Neural cell (in vitro differentiated cells): ENCODE results near the gene ANXA2. TPM values are rescaled to one million over a fixed set of nuclear protein-coding genes. Genes with fewer than 3 reads are reported as not detected.

Source experiments
- H2AFZ ChIP-seq: fragments of 200-600, 300-800 bp; sonication (generic), shearing (Covaris generic); 2 replicates; pipeline ENCODE4 v1.6.0; 2014; ENCODE audit warnings: low read depth, mild to moderate bottlenecking, antibody characterized with exemption, low read length, moderate library complexity
- H3F3A ChIP-seq: fragments of 200-600 bp; shearing (Covaris generic); 2 replicates; pipeline ENCODE4 v1.6.1; 2016; ENCODE audit warnings: mild to moderate bottlenecking, moderate library complexity, mixed read lengths, antibody characterized with exemption, low read length; ENCODE audit not compliant: insufficient read depth, poor library complexity, severe bottlenecking
- H3K27ac ChIP-seq: fragments of 200-600, 300-800 bp; sonication (generic), shearing (Covaris generic); 2 replicates; pipeline ENCODE4 v1.5.1; 2014; ENCODE audit warnings: mild to moderate bottlenecking, low read length, moderate library complexity
- H3K27me3 ChIP-seq: fragments of 300-800, 200-600 bp; sonication (generic), shearing (Covaris generic); 2 replicates; pipeline ENCODE4 v1.6.0; 2014; ENCODE audit warnings: mild to moderate bottlenecking, low read depth, low read length, moderate library complexity; ENCODE audit not compliant: insufficient read depth
- H3K36me3 ChIP-seq: fragments of 300-800, 200-600 bp; sonication (generic), shearing (Covaris generic); 2 replicates; pipeline ENCODE4 v1.5.1; 2014; ENCODE audit warnings: mild to moderate bottlenecking, antibody characterized with exemption, low read length, moderate library complexity; ENCODE audit not compliant: insufficient read depth
- H3K4me2 ChIP-seq: fragments of 300-800, 200-600 bp; sonication (generic), shearing (Covaris generic); 2 replicates; pipeline ENCODE4 v1.6.0; 2014; ENCODE audit warnings: mild to moderate bottlenecking, low read length
- H3K4me3 ChIP-seq: fragments of 300-800, 200-600 bp; sonication (generic), shearing (Covaris generic); 2 replicates; pipeline ENCODE4 v1.5.1; 2014; ENCODE audit warnings: mild to moderate bottlenecking, low read length, moderate library complexity
- H3K79me2 ChIP-seq: fragments of 200-600 bp; shearing (Covaris generic); replicated peaks from 2 replicates; pipeline ENCODE4 v1.6.0; 2014; ENCODE audit warnings: mild to moderate bottlenecking, low read length, moderate library complexity; ENCODE audit not compliant: insufficient read depth
- H3K9ac ChIP-seq: fragments of 300-800, 200-600 bp; sonication (generic), shearing (Covaris generic); 2 replicates; pipeline ENCODE4 v1.6.1; 2016; ENCODE audit warnings: mild to moderate bottlenecking, low read length, mixed read lengths
- H3K9me2 ChIP-seq: fragments of 200-600 bp; shearing (Covaris generic); 2 replicates; pipeline ENCODE4 v1.6.1; 2016; ENCODE audit warnings: mild to moderate bottlenecking, low read length, mixed read lengths; ENCODE audit not compliant: insufficient read depth
- H3K9me3 ChIP-seq: fragments of 200-600, 300-800 bp; sonication (generic), shearing (Covaris generic); 2 replicates; pipeline ENCODE4 v1.6.1; 2016; ENCODE audit warnings: mild to moderate bottlenecking, mixed run types, low read length, moderate library complexity, mixed read lengths
- H4K20me1 ChIP-seq: fragments of 200-600 bp; shearing (Covaris generic); 2 replicates; pipeline ENCODE4 v1.6.1; 2016; ENCODE audit warnings: mild to moderate bottlenecking, mixed run types; ENCODE audit not compliant: insufficient read depth
- EP300 ChIP-seq: fragments of 450-650 bp; conservative IDR thresholded peaks from 2 replicates; pipeline ENCODE4 v1.6.1; 2014; ENCODE audit warnings: antibody characterized with exemption, mild to moderate bottlenecking, moderate library complexity; ENCODE audit not compliant: poor library complexity, severe bottlenecking
- EZH2 ChIP-seq: fragments of 200-600, 300-800 bp; shearing (Covaris generic), sonication (generic); IDR thresholded peaks from 2 replicates; pipeline ENCODE4 v1.6.1; 2014; ENCODE audit warnings: antibody characterized with exemption, low read length, borderline replicate concordance, mild to moderate bottlenecking; ENCODE audit not compliant: insufficient read depth, poor library complexity, severe bottlenecking
- MXI1 ChIP-seq: fragments of 450-650 bp; conservative IDR thresholded peaks from 2 replicates; pipeline ENCODE4 v1.6.1; 2014; ENCODE audit warnings: antibody characterized with exemption, mild to moderate bottlenecking; ENCODE audit not compliant: poor library complexity, severe bottlenecking
- POLR2AphosphoS5 ChIP-seq: IDR thresholded peaks from 2 replicates; pipeline ENCODE4 v1.6.1; 2012
- RAD21 ChIP-seq: fragments of 450-650 bp; conservative IDR thresholded peaks from 2 replicates; pipeline ENCODE4 v1.6.1; 2014; ENCODE audit warnings: antibody characterized with exemption, mild to moderate bottlenecking, moderate library complexity
- SMC3 ChIP-seq: fragments of 450-650 bp; conservative IDR thresholded peaks from 2 replicates; pipeline ENCODE4 v1.6.1; 2014; ENCODE audit warnings: antibody characterized with exemption, mild to moderate bottlenecking, moderate library complexity; ENCODE audit not compliant: poor library complexity
- TAF1 ChIP-seq: IDR thresholded peaks from 2 replicates; pipeline ENCODE4 v1.6.1; 2012; ENCODE audit warnings: low read depth
- polyA plus RNA-seq: library from polyadenylated mRNA; depleted of rRNA; stranded (reverse); fragments of >200 nt; gene quantifications from 2 replicates; pipeline ENCODE4 v1.2.3, GENCODE V29; 2014
- TF ChIP-seq, protein P1 (sequence below): fragments of 450-650 bp; IDR thresholded peaks from 2 replicates; pipeline ENCODE4 v1.5.1; 2014; ENCODE audit warnings: antibody characterized with exemption, mild to moderate bottlenecking, moderate library complexity; ENCODE audit not compliant: poor library complexity, severe bottlenecking
- TF ChIP-seq, protein P2 (sequence below): IDR thresholded peaks from 2 replicates; pipeline ENCODE4 v1.6.1; 2012; ENCODE audit warnings: borderline replicate concordance

The ANXA2 gene
- polyA plus RNA-seq, 1 donor from 2014 or later = 6.2 TPM

DNA sequence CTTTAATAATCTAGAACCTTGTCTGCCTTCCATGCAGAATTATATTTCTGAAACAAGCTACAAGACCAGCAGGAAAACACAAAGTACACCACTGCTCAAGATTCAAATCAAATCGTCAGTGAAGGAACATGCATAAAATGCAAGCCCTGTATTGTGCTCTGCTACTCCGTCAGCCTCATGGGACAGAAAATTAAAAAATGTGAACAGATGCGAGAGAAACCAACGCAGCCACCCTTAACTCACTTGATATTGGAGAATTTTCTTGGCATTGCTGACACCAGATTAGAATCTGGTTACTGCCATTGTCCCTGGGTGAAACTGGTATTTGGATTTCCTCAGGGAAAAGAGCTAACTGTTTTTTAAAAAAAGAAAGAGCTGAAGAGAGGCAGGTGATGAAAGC lies 23.6 kb downstream of the ANXA2 start:
- no peaks in the 10 kb centered on the region for H3K9me3 ChIP-seq
- H3F3A ChIP-seq = no peaks in the 10 kb centered on the region
- no peaks in the 10 kb centered on the region for H4K20me1 ChIP-seq
- H3K9me2 ChIP-seq = no peaks in the 10 kb centered on the region
- no peaks in the 10 kb centered on the region for H3K36me3 ChIP-seq
- H3K27me3 ChIP-seq = no peaks in the 10 kb centered on the region
- H3K4me2 ChIP-seq = no peak overlapping the region
- no peak overlapping the region for H2AFZ ChIP-seq
- TF ChIP-seq, protein P1, sequence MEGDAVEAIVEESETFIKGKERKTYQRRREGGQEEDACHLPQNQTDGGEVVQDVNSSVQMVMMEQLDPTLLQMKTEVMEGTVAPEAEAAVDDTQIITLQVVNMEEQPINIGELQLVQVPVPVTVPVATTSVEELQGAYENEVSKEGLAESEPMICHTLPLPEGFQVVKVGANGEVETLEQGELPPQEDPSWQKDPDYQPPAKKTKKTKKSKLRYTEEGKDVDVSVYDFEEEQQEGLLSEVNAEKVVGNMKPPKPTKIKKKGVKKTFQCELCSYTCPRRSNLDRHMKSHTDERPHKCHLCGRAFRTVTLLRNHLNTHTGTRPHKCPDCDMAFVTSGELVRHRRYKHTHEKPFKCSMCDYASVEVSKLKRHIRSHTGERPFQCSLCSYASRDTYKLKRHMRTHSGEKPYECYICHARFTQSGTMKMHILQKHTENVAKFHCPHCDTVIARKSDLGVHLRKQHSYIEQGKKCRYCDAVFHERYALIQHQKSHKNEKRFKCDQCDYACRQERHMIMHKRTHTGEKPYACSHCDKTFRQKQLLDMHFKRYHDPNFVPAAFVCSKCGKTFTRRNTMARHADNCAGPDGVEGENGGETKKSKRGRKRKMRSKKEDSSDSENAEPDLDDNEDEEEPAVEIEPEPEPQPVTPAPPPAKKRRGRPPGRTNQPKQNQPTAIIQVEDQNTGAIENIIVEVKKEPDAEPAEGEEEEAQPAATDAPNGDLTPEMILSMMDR = no peak
- TF ChIP-seq EZH2 (no peak), MXI1 (no peak), SMC3 (no peak), TAF1 (no peak), POLR2AphosphoS5 (no peak), RAD21 (no peak), EP300 (no peak)
- TF ChIP-seq, protein P2, sequence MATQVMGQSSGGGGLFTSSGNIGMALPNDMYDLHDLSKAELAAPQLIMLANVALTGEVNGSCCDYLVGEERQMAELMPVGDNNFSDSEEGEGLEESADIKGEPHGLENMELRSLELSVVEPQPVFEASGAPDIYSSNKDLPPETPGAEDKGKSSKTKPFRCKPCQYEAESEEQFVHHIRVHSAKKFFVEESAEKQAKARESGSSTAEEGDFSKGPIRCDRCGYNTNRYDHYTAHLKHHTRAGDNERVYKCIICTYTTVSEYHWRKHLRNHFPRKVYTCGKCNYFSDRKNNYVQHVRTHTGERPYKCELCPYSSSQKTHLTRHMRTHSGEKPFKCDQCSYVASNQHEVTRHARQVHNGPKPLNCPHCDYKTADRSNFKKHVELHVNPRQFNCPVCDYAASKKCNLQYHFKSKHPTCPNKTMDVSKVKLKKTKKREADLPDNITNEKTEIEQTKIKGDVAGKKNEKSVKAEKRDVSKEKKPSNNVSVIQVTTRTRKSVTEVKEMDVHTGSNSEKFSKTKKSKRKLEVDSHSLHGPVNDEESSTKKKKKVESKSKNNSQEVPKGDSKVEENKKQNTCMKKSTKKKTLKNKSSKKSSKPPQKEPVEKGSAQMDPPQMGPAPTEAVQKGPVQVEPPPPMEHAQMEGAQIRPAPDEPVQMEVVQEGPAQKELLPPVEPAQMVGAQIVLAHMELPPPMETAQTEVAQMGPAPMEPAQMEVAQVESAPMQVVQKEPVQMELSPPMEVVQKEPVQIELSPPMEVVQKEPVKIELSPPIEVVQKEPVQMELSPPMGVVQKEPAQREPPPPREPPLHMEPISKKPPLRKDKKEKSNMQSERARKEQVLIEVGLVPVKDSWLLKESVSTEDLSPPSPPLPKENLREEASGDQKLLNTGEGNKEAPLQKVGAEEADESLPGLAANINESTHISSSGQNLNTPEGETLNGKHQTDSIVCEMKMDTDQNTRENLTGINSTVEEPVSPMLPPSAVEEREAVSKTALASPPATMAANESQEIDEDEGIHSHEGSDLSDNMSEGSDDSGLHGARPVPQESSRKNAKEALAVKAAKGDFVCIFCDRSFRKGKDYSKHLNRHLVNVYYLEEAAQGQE = no peak
- no peak overlapping the region for H3K9ac ChIP-seq
- no peak overlapping the region for H3K4me3 ChIP-seq
- no peak overlapping the region for H3K27ac ChIP-seq
- no peaks in the 10 kb centered on the region for H3K79me2 ChIP-seq

DNA sequence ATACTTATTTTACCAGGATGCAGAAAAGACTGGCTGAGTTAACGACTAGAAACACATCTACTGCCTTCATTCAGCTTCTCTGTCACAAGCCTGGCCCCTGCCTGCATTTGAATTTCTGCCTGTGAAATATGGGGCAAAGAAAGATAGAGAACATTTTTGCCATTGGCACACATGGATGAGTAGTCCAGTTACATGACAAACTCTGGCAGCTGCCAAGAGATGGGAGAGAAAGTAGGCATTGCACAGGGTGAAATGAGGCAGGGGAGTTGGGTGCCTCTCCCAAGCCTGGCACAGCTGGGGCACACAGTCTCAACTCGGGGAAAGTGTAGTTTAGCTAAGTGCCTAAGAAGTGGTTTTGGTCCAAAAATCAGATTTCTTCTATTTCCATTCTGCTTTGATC lies 24.0 kb downstream of the ANXA2 start:
- no peak for TF ChIP-seq RAD21
- TF ChIP-seq, protein P2 = no peak
- TF ChIP-seq POLR2AphosphoS5 = no peak
- no peak for TF ChIP-seq TAF1
- no peak for TF ChIP-seq EP300
- TF ChIP-seq, protein P1 = no peak
- TF ChIP-seq MXI1 = no peak
- no peaks in the 10 kb centered on the region for H3K36me3 ChIP-seq
- H3K9me3 ChIP-seq = no peaks in the 10 kb centered on the region
- H3K27ac ChIP-seq = no peak overlapping the region
- H3K9ac ChIP-seq = no peak overlapping the region
- H3K79me2 ChIP-seq = no peaks in the 10 kb centered on the region
- H3K27me3 ChIP-seq = no peaks in the 10 kb centered on the region
- H3K9me2 ChIP-seq = no peaks in the 10 kb centered on the region
- no peaks in the 10 kb centered on the region for H3F3A ChIP-seq
- no peaks in the 10 kb centered on the region for H4K20me1 ChIP-seq
- no peak overlapping the region for H3K4me3 ChIP-seq
- H2AFZ ChIP-seq = no peak overlapping the region
- H3K4me2 ChIP-seq = no peak overlapping the region
